HG02798 (cell line): ENCODE measurements around the gene ARF1.

ENCODE experiments used
- ATAC-seq: cut with Tn5 transposase; IDR thresholded peaks from one replicate; pipeline ENCODE4 v1.9.1; 2021; ENCODE audit warnings: mild to moderate bottlenecking; ENCODE audit not compliant: unreplicated experiment, poor library complexity

Gene ARF1

DNA sequence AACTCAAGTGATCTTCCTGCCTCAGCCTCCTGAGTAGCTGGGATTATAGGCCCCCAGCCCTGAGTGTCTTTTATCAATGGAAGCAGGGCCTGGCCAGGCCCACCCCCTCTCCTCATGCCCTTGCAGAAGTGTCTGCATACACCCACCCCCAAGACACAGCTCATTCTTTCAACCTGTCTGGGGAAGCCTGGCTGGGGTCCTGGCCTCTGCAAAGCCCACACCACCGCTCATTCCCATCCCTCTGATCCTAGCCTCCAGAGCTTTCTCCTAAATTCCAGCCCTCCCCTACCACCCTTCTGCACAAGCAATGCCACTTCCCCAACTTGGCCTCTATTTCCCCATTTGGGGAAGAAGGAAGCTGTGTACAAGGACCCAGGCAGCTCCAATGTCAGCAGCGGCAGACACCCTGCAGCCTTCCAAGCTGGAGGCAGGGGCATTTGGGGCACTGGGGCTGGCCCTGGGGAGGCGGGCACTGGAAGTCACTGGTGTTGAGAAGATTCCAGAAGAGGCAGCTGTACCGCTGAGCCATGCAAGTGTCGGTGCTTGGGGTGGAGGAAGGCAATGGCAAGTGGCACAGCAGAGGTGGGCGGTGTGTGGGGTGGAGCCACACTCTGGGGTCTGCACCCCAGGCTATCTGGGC lies 33.7 kb upstream of the ARF1 start:
- no peak for ATAC-seq

DNA sequence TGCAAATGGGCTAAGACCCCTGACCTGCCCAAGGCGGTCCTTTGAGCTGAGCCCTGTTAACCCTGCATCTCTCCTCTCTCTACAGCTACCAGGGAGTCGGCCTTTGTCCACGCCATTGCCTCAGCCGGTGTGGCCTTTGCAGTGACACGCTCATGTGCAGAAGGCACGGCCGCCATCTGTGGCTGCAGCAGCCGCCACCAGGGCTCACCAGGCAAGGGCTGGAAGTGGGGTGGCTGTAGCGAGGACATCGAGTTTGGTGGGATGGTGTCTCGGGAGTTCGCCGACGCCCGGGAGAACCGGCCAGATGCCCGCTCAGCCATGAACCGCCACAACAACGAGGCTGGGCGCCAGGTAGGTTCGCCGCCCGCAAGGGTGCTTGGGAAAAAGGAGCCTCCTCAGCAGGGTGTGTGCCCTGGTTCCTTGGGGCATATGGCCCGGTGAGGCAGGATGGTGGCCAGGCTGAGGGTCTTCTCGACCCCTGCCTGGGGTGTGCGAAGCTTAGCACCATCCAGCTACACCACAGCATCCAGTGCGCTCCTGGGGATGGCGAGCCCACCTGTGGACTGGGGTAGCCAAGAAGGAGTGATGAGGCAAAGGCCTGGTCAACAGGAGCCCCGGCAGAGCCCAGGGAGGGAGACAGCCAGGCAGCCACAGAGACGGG lies 31.8 kb upstream of the ARF1 start:
- ATAC-seq: no peak

DNA sequence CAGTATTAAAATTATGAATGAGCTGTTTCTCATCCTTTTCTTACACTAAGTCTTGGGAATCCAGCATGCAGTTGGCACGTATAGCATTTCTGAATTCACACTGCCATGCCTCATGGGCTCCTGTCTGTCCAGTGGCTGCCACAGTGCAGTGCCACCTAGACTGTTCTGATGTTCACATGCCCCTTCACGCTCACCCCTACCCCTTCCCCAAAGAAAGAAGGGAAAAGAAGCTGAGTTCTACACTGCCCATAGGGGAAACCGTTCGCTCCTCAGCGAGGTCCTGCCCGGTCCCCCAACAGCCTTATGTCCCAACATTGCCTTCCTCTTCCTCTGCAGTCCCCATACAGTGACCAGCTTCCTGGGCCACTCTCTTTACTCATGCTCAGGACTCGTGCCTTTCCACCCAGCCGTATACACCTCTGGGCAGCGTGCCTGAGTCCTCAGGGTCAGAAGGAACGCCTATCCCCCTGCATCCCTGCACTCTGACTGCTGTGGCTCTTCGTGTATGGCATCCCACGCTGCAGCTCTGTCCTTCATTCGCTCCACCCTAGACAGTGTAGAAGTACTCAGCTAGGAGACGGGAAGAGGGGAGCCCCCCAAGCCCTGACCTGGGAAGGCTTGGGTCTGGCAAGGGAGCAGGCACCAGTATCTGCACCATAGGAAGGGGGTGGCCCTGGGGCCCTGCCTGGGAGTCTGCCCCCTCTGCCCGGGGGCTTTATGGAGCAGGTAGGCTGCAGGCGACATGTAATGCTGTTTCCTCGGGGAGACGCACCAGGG lies 24.1 kb upstream of the ARF1 start:
- no peak for ATAC-seq

DNA sequence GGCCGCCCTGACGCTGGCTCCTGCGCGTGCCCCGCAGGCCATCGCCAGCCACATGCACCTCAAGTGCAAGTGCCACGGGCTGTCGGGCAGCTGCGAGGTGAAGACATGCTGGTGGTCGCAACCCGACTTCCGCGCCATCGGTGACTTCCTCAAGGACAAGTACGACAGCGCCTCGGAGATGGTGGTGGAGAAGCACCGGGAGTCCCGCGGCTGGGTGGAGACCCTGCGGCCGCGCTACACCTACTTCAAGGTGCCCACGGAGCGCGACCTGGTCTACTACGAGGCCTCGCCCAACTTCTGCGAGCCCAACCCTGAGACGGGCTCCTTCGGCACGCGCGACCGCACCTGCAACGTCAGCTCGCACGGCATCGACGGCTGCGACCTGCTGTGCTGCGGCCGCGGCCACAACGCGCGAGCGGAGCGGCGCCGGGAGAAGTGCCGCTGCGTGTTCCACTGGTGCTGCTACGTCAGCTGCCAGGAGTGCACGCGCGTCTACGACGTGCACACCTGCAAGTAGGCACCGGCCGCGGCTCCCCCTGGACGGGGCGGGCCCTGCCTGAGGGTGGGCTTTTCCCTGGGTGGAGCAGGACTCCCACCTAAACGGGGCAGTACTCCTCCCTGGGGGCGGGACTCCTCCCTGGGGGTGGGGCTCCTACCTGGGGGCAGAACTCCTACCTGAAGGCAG lies 23.4 kb upstream of the ARF1 start:
- ATAC-seq: no peak

DNA sequence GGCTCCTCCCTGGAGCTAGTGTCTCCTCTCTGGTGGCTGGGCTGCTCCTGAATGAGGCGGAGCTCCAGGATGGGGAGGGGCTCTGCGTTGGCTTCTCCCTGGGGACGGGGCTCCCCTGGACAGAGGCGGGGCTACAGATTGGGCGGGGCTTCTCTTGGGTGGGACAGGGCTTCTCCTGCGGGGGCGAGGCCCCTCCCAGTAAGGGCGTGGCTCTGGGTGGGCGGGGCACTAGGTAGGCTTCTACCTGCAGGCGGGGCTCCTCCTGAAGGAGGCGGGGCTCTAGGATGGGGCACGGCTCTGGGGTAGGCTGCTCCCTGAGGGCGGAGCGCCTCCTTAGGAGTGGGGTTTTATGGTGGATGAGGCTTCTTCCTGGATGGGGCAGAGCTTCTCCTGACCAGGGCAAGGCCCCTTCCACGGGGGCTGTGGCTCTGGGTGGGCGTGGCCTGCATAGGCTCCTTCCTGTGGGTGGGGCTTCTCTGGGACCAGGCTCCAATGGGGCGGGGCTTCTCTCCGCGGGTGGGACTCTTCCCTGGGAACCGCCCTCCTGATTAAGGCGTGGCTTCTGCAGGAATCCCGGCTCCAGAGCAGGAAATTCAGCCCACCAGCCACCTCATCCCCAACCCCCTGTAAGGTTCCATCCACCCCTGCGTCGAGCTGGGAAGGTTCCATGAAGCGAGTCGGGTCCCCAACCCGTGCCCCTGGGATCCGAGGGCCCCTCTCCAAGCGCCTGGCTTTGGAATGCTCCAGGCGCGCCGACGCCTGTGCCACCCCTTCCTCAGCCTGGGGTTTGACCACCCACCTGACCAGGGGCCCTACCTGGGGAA lies 22.7 kb upstream of the ARF1 start:
- ATAC-seq: no peak

DNA sequence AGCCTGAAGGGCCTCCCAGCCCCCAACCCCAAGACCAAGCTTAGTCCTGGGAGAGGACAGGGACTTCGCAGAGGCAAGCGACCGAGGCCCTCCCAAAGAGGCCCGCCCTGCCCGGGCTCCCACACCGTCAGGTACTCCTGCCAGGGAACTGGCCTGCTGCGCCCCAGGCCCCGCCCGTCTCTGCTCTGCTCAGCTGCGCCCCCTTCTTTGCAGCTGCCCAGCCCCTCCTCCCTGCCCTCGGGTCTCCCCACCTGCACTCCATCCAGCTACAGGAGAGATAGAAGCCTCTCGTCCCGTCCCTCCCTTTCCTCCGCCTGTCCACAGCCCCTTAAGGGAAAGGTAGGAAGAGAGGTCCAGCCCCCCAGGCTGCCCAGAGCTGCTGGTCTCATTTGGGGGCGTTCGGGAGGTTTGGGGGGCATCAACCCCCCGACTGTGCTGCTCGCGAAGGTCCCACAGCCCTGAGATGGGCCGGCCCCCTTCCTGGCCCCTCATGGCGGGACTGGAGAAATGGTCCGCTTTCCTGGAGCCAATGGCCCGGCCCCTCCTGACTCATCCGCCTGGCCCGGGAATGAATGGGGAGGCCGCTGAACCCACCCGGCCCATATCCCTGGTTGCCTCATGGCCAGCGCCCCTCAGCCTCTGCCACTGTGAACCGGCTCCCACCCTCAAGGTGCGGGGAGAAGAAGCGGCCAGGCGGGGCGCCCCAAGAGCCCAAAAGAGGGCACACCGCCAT lies 21.9 kb upstream of the ARF1 start:
- no peak for ATAC-seq

DNA sequence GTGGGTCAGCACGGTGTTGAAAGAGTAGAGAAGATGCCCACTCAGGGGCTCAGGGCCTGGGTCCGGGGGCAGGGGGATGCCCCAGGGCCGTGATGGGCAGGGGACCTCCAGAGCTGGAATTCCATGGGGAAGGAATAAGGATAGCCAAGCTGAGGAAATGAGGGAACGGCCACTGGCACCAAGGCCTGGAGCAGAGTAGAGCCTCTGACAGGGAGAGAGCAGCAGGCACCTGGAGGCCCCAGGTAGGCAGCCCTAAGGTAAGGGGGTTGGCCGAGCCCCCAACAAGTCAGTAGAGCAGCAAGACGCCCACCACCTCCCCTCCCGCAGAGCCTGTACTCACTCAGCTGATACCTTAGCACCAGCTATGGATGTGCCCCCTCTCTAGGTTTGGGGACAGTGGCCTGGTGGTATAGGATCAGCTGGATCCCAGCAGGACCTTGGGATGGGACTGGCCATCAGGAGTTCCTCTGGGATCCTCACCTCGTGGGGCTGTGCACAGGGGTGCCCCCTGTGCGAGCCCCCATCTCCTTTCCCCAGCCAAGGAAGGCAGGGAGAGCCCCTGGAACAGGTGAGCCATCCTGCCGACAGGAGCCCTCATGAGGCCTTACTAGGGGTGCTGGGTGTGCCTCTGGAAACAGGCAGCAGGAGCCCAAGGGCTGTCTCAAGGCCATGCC lies 21.0 kb upstream of the ARF1 start:
- no peak for ATAC-seq

DNA sequence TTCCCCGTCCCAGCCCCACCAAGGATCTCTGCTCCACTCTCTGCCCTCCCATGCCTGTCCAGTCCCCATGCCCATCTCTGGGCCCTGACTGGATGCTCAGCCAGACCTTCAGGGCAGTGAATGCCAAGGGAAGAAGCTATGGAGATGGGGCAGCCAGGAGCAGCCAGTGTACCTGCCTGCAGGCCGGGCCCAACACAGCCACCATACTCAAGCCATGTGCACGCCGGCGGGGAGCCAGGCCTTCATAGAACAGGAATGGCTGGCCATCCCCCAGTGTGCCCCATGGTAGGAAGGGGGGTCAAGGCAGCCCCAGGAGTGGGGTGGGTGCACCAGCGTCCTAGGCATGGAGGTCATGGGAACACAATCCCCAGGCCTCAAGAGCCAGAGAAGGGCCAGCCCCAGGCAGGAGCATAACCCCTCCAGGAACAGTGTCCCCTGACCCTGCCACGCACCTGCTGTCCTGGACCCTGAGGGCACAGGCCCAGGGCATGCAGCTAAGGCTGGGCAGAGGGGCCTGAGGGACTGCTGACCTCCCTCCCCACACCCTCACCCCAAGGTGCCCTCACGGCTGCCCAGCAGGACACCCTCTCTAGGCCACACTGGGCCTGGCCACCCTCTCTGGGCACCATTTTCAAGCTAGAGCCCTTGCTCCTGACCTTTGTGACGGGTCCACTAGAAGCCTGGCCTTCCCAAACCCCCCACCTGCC lies 20.3 kb upstream of the ARF1 start:
- no peak for ATAC-seq

DNA sequence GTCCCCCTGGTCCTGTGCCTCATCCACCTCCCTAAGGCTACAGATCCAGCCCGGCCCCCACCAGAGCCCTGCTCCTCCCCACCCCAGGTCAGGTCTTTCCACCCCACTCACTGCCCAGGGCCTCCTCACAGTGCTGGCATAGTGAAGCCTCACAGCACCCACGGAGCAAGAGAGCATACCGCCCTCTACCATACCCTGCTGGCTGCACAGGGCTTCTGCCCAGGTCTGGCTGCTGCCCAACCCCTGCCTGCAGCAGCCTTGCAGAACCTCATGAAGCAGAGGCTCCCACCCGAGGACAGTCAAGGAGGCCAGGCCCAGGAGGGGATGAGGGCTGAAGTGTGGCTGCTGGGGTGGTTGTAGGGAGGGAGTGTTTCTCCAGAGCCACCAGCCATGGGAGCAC lies 19.7 kb upstream of the ARF1 start:
- ATAC-seq: no peak

DNA sequence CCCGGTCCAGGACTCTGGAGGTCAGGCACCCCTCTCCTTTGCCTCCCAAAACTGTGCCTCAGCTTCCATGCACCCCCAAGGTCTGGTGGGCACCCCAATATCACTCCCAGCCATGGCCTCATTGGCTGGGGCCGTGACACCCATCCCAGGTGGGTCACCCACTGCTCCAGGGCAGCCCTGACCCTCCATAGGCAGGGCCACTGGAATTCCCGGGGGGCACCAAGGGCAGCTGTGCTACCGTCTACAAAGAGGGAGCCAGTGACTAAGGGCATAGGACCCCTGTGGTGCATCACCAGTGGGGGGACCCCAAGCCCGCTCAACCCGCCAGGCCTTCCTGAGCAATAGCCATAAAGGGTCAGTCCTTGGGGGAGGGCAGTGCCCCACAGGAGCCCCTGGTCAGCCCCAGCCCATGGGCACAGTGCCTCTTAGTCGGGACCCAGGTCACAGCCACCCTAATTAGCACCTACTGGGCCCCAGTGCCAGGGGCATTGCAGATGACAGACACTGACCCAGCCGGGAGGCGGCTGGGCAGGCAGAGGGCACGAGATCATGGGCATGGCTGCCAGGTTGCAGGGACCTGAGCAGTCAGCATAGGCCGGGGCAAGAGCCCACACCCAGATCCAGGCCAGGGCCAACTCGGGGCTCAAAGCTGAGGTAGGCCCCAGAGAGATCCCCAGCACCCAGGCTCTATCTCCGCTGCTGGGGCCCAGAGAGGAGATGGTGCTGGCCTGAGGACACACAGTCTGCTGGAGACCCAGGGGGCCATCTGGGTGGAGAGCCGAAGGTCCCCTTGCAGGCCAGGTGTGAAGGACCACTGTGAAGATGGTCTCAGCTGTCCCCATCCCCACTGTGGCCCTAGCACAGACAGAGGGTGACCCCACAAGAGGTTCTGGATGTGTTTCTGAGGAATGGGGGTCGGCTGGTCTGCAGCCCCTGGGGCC lies 19.0 kb upstream of the ARF1 start:
- no peak for ATAC-seq

DNA sequence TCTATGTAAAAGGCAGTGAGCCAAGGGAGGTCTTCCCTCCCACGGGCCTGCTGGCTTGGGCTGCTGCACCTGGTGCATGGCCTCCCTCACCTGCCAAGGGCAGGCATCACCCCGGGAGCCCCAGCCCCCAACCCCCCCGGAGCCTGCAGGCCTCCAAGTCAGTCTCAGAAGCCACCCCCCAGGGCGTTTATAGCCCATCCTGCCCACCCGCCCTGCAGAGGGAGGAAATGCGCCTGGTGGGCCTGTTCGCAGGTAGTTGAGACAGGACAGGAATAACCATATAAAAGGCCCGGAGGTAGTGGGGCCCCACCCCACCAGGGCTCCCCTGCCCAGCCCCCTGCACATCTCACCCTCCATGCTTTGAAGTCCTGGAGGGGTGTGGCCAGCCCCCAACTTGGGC lies 18.2 kb upstream of the ARF1 start:
- ATAC-seq: no peak

DNA sequence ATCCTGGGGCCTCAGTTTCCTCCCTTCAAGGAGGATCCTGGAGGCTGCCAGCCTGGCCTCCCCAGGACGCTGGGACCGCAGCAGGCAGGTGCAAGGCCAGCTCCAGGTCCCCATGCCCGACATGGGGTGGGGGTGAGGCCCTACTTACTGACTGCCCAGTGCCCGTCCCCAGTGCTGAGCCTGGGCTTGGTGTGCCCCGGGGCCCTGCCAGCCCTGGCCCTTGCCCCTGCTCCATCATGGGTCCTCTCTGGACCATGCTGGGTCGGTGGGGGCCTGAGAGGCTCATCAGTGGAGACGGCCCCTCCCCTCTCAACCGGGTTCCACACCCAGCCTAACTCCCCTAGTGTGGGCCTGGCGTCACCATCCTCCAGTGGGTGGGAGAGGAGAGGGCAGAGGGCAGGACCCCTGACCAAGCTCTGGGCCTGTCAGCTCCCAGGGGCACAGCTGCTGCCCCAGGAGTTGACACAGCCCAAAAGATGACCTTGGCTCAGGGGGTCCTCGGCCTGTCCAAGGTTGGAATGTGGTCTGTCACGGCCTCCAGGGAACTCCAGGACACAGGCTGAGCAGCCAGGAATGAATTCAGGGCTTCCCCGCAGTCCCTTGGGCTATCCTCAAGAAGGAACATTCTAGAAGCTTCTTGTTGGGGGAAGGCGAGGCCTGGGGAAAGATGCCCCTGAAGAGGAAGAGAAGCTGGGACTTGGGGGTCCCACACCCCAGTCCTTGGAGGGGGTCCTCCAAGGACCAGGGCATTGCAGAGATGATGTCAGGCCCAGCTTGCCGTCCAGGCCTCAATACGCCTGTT lies 17.6 kb upstream of the ARF1 start:
- no peak for ATAC-seq

DNA sequence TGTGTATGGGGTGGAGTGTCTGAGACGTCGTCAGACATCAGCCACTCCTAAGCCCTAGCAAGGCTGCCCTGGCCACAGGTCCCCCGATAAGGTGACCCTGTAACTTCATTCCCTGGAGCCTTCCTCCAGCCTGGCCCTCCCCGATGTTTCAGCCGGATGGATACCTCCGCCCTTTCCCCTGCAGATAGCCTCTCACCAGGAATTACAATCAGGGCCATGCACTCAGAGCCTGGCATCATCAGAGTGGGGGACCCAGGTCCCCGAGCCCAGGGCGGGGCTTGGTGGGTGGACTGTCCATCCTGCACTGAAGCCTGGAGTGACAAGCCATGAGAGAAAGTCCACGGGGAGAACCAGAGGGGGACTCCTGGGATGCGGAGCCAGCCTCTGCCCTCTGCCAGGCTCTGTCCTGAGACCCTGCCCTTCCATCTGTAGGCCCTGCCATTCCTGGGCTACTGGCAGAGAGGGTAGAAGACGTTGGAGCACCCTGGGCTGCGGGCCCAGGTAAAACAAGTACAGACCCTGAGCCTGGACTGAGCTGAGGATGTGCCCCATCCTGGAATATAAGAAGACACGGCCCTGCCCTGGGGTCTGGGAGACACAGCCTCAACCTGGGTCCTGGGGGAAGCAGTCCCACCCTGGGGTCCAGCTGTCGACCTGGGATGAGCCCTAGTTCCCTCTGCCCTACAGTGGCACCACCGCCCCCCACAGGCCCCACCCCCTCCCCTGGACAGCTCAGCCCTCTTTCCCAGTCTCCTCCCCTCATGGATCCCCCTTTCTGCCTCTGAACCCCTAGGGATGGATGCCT lies 16.8 kb upstream of the ARF1 start:
- ATAC-seq: no peak

DNA sequence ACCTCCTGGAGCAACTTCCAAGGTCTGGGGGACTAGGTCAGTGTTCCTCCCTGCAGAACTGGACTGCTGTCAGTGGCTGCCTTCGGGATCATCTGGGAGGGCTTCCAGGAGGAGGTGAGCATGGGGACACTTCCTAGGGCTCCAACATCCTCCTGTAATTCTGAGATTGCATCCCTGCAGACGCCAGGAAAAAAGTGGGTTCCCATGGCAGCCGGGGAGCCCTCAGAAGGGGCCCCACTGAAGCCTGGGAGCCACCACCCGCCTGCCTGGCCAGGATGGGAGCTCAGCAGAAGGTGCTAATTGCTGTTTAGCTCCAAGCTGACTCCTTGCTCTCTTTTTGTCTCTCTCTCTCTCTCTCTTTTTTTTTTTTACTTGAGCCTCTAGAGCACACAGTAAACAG lies 16.1 kb upstream of the ARF1 start:
- ATAC-seq: no peak

DNA sequence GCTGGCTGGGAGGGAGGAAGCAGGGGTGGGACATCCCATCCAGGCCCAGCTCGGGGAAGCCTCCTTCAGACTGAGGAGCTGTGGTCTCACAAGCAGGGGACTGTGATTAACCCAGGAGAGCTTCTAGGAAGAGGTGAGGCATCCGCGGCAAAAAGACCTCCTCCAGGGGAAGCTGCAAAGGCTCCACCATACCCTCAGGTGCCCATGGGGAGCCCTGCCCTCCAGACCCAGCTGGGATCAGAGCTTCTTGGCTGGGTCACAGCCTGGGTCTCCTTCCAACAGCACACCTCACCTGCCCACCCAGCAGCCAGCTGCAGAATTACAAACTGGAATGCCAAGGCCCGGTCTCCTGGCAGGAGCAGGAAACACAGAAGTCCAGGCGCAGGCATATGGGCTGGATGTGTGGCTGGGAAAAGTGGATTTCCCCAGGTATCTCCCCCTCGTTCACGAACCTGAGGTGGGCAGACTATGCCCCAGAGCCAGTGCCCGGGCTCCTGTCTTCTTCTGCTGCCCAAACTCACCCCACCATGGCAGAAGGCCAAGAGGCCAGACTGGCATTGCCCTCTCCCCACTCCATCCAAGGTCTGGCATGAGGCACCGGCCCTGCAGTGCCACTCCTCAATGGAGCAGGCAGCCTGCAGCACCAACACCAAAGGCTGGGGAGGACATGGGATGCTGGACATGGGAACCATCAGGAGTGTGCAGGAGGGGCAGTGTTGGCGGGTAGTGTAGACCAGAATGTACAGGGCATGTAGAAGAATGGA lies 15.4 kb upstream of the ARF1 start:
- no peak for ATAC-seq
